NB4 (cell line): ENCODE results near the gene TRABD2B.

Experiments used
- CTCF ChIP-seq: IDR thresholded peaks from one replicate; pipeline ENCODE4 v1.5.1; 2012; ENCODE audit warnings: low read depth, low read length
- POLR2A ChIP-seq: IDR thresholded peaks from 2 replicates; pipeline ENCODE4 v1.6.1; 2011; ENCODE audit warnings: mild to moderate bottlenecking; ENCODE audit not compliant: insufficient read length; ENCODE audit errors: extremely low read depth

GRCh38 chr1:47875036-47875435, 122.1 kb downstream of the TRABD2B start:
- no peak for TF ChIP-seq POLR2A
- no peak for TF ChIP-seq CTCF
